HCT116 (cell line): Measurements from ENCODE around the gene HCN1. TPM values are rescaled to one million over a fixed set of nuclear protein-coding genes. Genes with fewer than 3 reads are reported as not detected.

Experiments
- ATAC-seq: fragments of 200-7000 bp; cut with Tn5 transposase; 2 replicates; pipeline ENCODE4 v1.9.1; 2020; ENCODE audit warnings: mild to moderate bottlenecking, moderate library complexity
- BruUV-seq: library from RNA; stranded (reverse); fragments of 400-500 nt; replicated peaks from 2 replicates; lab custom pipeline; 2021; lab: Mats Ljungman, UMichigan
- CTCF ChIA-PET: fragments of 300-600 bp; sonication (Branson Sonifier 250); formaldehyde crosslinking; loops from one replicate; lab custom pipeline; 2021; ENCODE audit warnings: antibody characterized with exemption; lab: Charles Lee
- POLR2A ChIA-PET: fragments of 300-600, 350-600 bp; sonication (Branson Sonifier 250); formaldehyde crosslinking; loops from one replicate; lab custom pipeline; 2021; ENCODE audit warnings: antibody characterized with exemption; lab: Charles Lee
- RAD21 ChIA-PET, 2 experiments: fragments of 300-600 bp; sonication (Branson Sonifier 250); formaldehyde crosslinking; loops; one replicate each; lab custom pipeline; 2023; ENCODE audit warnings: low total read pairs in 2 of 2; ENCODE audit not compliant: uncharacterized antibody in 2 of 2, unreplicated experiment in 2 of 2, low non-redundant PET in 1 of 2; lab: Charles Lee
- DNase-seq: peaks from one replicate; pipeline ENCODE4 v3.0.0-alpha.2; 2010; ENCODE audit warnings: low read depth, low spot score
- H2AFZ ChIP-seq: fragments of 200-600 bp; shearing (Covaris generic), sonication (generic); 2 replicates; pipeline ENCODE4 v1.6.1; 2017; ENCODE audit warnings: low read depth, mixed run types, mixed read lengths, antibody characterized with exemption, low read length; ENCODE audit not compliant: poor library complexity, severe bottlenecking
- H3K27ac ChIP-seq: 2 replicates; pipeline ENCODE4 v1.5.1; 2012; ENCODE audit warnings: low read depth, low read length
- H3K27me3 ChIP-seq: fragments of 200-600 bp; sonication (generic); 2 replicates; pipeline ENCODE4 v1.6.1; 2016; ENCODE audit warnings: mixed run types, low read length, mixed read lengths; ENCODE audit not compliant: insufficient read depth
- H3K36me3 ChIP-seq, 2 experiments: fragments of 200-500 bp in 1 of 2; fragments of 200-600 bp in 1 of 2; sonication (Bioruptor generic) in 1 of 2; sonication (generic) in 1 of 2; 2 replicates each; pipeline versions ENCODE4 v1.5.1 to v1.6.1; 2014 to 2016; ENCODE audit warnings: low read length in 2 of 2, inconsistent platforms in 1 of 2, mixed read lengths in 1 of 2, mixed run types in 1 of 2; ENCODE audit not compliant: insufficient read depth in 2 of 2, control insufficient read depth in 1 of 2
- H3K4me1 ChIP-seq, 2 experiments: fragments of 200-600 bp in 1 of 2; sonication (generic) in 1 of 2; 2 replicates each; pipeline versions ENCODE4 v1.5.1 to v1.6.1; 2012 to 2017; ENCODE audit warnings: low read length in 2 of 2, inconsistent platforms in 1 of 2, mild to moderate bottlenecking in 1 of 2, mixed read lengths in 1 of 2, mixed run types in 1 of 2, moderate library complexity in 1 of 2; ENCODE audit not compliant: insufficient read depth in 2 of 2, control insufficient read depth in 1 of 2
- H3K4me2 ChIP-seq: fragments of 200-600 bp; sonication (generic); 2 replicates; pipeline ENCODE4 v1.6.1; 2017; ENCODE audit warnings: mixed run types, low read length, mixed read lengths
- H3K4me3 ChIP-seq, 2 experiments: fragments of 200-600 bp in 1 of 2; sonication (generic) in 1 of 2; replicated peaks in 1 of 2; 2 replicates each; pipeline ENCODE4 v1.5.1; 2011 to 2016; ENCODE audit warnings: low read length in 2 of 2, control low read depth in 1 of 2, low read depth in 1 of 2, mild to moderate bottlenecking in 1 of 2, mixed read lengths in 1 of 2, mixed run types in 1 of 2
- H3K79me2 ChIP-seq: fragments of 200-600 bp; sonication (generic); 2 replicates; pipeline ENCODE4 v1.6.1; 2017; ENCODE audit warnings: mild to moderate bottlenecking, mixed run types, low read length, moderate library complexity, mixed read lengths; ENCODE audit not compliant: insufficient read depth
- H3K9ac ChIP-seq: fragments of 200-600 bp; sonication (generic); 2 replicates; pipeline ENCODE4 v1.6.1; 2016; ENCODE audit warnings: low read length, mixed read lengths
- H3K9me2 ChIP-seq: fragments of 200-600 bp; sonication (generic), shearing (Covaris generic); 2 replicates; pipeline ENCODE4 v1.6.1; 2017; ENCODE audit warnings: mixed run types, mild to moderate bottlenecking, moderate library complexity; ENCODE audit not compliant: insufficient read depth
- H3K9me3 ChIP-seq, 2 experiments: fragments of 200-500 bp in 1 of 2; fragments of 200-600 bp in 1 of 2; sonication (Bioruptor generic) in 1 of 2; sonication (generic) in 1 of 2; 2 replicates each; pipeline ENCODE4 v1.6.1; 2014 to 2017; ENCODE audit warnings: low read length in 2 of 2, mixed read lengths in 2 of 2, inconsistent platforms in 1 of 2, low read depth in 1 of 2, mild to moderate bottlenecking in 1 of 2, mixed run types in 1 of 2, moderate library complexity in 1 of 2; ENCODE audit not compliant: control insufficient read depth in 1 of 2, insufficient read depth in 1 of 2
- H4K20me1 ChIP-seq: fragments of 200-600 bp; sonication (generic), shearing (Covaris generic); 2 replicates; pipeline ENCODE4 v1.6.1; 2017; ENCODE audit warnings: mixed run types, mild to moderate bottlenecking, moderate library complexity; ENCODE audit not compliant: insufficient read depth
- CBX3 ChIP-seq: IDR thresholded peaks from 2 replicates; pipeline ENCODE4 v1.6.1; 2012; ENCODE audit warnings: low read depth
- CEBPB ChIP-seq: IDR thresholded peaks from 2 replicates; pipeline ENCODE4 v1.6.1; 2012; ENCODE audit warnings: low read depth
- CTCF ChIP-seq, 3 experiments: fragments of 200-600 bp in 1 of 3; sonication (generic) in 1 of 3; IDR thresholded peaks in 2 of 3; conservative IDR thresholded peaks in 1 of 3; 2 replicates each; pipeline ENCODE4 v1.5.1; 2012 to 2017; ENCODE audit warnings: low read depth in 2 of 3, low read length in 2 of 3, antibody characterized with exemption in 1 of 3, borderline replicate concordance in 1 of 3, control low read depth in 1 of 3, mild to moderate bottlenecking in 1 of 3, mixed read lengths in 1 of 3, mixed run types in 1 of 3, moderate library complexity in 1 of 3; ENCODE audit not compliant: insufficient read depth in 1 of 3
- EZH2 ChIP-seq: fragments of 200-600 bp; sonication (generic); IDR thresholded peaks from 2 replicates; pipeline ENCODE4 v1.6.1; 2017; ENCODE audit warnings: antibody characterized with exemption, mixed run types
- EZH2phosphoT487 ChIP-seq: fragments of 200-600 bp; IDR thresholded peaks from 2 replicates; pipeline ENCODE4 v1.6.1; 2018; ENCODE audit warnings: antibody characterized with exemption, borderline replicate concordance
- FOSL1 ChIP-seq: IDR thresholded peaks from 2 replicates; pipeline ENCODE4 v1.6.1; 2012; ENCODE audit warnings: low read depth
- JUND ChIP-seq: IDR thresholded peaks from 2 replicates; pipeline ENCODE4 v1.6.1; 2012
- POLR2A ChIP-seq: IDR thresholded peaks from 2 replicates; pipeline ENCODE4 v1.7.0; 2011; ENCODE audit warnings: borderline replicate concordance; ENCODE audit not compliant: insufficient read depth, insufficient read length; ENCODE audit errors: extremely low read depth
- POLR2AphosphoS5 ChIP-seq: IDR thresholded peaks from 2 replicates; pipeline ENCODE4 v1.6.1; 2011; ENCODE audit warnings: mild to moderate bottlenecking, low read depth, low read length, moderate library complexity
- SP1 ChIP-seq: IDR thresholded peaks from 2 replicates; pipeline ENCODE4 v1.6.1; 2012; ENCODE audit warnings: low read depth
- TCF7L2 ChIP-seq: IDR thresholded peaks from 2 replicates; pipeline ENCODE4 v1.7.0; 2011; ENCODE audit warnings: borderline replicate concordance, inconsistent platforms; ENCODE audit not compliant: insufficient read depth, insufficient read length; ENCODE audit errors: extremely low read depth
- YY1 ChIP-seq: IDR thresholded peaks from 2 replicates; pipeline ENCODE4 v1.6.1; 2011; ENCODE audit warnings: low read length, low read depth, moderate library complexity, mild to moderate bottlenecking; ENCODE audit not compliant: insufficient replicate concordance; ENCODE audit errors: extremely low read depth
- ZFX ChIP-seq: fragments of 450-650 bp; IDR thresholded peaks from 2 replicates; pipeline ENCODE4 v1.6.1; 2017
- ZNF274 ChIP-seq: fragments of 200-500 bp; sonication (Bioruptor generic); IDR thresholded peaks from 2 replicates; pipeline ENCODE4 v1.6.1; 2014; ENCODE audit warnings: mild to moderate bottlenecking, low read depth, low read length, inconsistent platforms
- intact Hi-C: fragments of 100-400 bp; cut with micrococcal nuclease; formaldehyde crosslinking; loops from 2 replicates; pipeline ENCODE4 v1.10.0; 2022
- total RNA-seq: library from RNA; stranded (reverse); gene quantifications from one replicate; pipeline ENCODE4 v1.2.1, GENCODE V29; 2021; ENCODE audit not compliant: unreplicated experiment
- TF ChIP-seq, protein P1 (sequence below): IDR thresholded peaks from 2 replicates; pipeline ENCODE4 v1.6.1; 2012; ENCODE audit warnings: low read depth
- TF ChIP-seq, protein P2 (sequence below): IDR thresholded peaks from 2 replicates; pipeline ENCODE4 v1.6.1; 2011; ENCODE audit warnings: mild to moderate bottlenecking, low read length, moderate library complexity; ENCODE audit not compliant: insufficient replicate concordance; ENCODE audit errors: extremely low read depth

The HCN1 gene
- total RNA-seq, 1 experiment from 2014 or later, result 0.10 TPM

DNA sequence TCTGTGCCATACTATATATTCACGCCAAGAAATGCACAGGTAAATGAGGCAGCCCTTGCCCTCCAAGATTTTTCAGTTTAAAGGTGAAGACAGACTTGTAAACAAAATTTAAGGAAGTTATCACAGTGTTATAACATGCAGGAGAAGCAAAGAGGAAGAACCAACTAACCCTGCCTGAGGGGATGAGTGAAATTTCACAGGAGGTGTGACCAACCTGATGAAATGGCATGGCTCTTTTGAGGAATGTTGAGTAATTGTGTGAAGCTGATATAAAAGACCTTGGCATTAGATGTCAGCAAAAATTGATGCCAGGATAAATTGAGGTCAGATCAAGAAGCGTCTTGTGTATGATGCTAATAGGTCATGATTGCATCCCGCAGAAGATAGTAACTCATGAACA lies 86.5 kb downstream of the HCN1 start:
- Histone ChIP-seq H3K27ac (no peak overlapping the region), H3K9ac (no peak overlapping the region), H3K36me3 (no peaks in the 10 kb centered on the region), H3K4me2 (no peak overlapping the region), H3K9me3 (no peaks in the 10 kb centered on the region), H3K27me3 (no peaks in the 10 kb centered on the region), H3K9me2 (no peaks in the 10 kb centered on the region), H3K79me2 (no peaks in the 10 kb centered on the region), H2AFZ (no peak overlapping the region), H3K4me1 (no peaks in the 10 kb centered on the region), H3K4me3 (no peak overlapping the region), H4K20me1 (no peaks in the 10 kb centered on the region)
- ChIA-PET CTCF (no interaction called here), POLR2A (no interaction called here), RAD21 (no interaction called here)
- BruUV-seq, result no TSS peak
- intact Hi-C loops, result no loop called here
- ATAC-seq (no peak), DNase-seq (no peak)
- no peak for TF ChIP-seq CEBPB
- no peak for TF ChIP-seq ZNF274
- TF ChIP-seq POLR2AphosphoS5, result no peak
- TF ChIP-seq, protein P1, sequence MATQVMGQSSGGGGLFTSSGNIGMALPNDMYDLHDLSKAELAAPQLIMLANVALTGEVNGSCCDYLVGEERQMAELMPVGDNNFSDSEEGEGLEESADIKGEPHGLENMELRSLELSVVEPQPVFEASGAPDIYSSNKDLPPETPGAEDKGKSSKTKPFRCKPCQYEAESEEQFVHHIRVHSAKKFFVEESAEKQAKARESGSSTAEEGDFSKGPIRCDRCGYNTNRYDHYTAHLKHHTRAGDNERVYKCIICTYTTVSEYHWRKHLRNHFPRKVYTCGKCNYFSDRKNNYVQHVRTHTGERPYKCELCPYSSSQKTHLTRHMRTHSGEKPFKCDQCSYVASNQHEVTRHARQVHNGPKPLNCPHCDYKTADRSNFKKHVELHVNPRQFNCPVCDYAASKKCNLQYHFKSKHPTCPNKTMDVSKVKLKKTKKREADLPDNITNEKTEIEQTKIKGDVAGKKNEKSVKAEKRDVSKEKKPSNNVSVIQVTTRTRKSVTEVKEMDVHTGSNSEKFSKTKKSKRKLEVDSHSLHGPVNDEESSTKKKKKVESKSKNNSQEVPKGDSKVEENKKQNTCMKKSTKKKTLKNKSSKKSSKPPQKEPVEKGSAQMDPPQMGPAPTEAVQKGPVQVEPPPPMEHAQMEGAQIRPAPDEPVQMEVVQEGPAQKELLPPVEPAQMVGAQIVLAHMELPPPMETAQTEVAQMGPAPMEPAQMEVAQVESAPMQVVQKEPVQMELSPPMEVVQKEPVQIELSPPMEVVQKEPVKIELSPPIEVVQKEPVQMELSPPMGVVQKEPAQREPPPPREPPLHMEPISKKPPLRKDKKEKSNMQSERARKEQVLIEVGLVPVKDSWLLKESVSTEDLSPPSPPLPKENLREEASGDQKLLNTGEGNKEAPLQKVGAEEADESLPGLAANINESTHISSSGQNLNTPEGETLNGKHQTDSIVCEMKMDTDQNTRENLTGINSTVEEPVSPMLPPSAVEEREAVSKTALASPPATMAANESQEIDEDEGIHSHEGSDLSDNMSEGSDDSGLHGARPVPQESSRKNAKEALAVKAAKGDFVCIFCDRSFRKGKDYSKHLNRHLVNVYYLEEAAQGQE, result no peak
- TF ChIP-seq EZH2phosphoT487, result no peak
- TF ChIP-seq TCF7L2, result no peak
- TF ChIP-seq, protein P2, sequence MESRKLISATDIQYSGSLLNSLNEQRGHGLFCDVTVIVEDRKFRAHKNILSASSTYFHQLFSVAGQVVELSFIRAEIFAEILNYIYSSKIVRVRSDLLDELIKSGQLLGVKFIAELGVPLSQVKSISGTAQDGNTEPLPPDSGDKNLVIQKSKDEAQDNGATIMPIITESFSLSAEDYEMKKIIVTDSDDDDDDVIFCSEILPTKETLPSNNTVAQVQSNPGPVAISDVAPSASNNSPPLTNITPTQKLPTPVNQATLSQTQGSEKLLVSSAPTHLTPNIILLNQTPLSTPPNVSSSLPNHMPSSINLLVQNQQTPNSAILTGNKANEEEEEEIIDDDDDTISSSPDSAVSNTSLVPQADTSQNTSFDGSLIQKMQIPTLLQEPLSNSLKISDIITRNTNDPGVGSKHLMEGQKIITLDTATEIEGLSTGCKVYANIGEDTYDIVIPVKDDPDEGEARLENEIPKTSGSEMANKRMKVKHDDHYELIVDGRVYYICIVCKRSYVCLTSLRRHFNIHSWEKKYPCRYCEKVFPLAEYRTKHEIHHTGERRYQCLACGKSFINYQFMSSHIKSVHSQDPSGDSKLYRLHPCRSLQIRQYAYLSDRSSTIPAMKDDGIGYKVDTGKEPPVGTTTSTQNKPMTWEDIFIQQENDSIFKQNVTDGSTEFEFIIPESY, result no peak
- TF ChIP-seq FOSL1, result no peak
- no peak for TF ChIP-seq ZFX
- no peak for TF ChIP-seq SP1
- no peak for TF ChIP-seq YY1
- no peak for TF ChIP-seq POLR2A
- no peak for TF ChIP-seq JUND
- no peak for TF ChIP-seq EZH2
- TF ChIP-seq CTCF (IDR thresholded peaks at IDR 0.05 in 2 of 3, conservative IDR thresholded peaks at IDR 0.05 in 1 of 3; ENCODE audit: borderline replicate concordance in 1 of 3, insufficient read depth in 1 of 3, low read depth in 2 of 3, low read length in 2 of 3), result no peak
- TF ChIP-seq CBX3, result no peak
